ENCODE measurements around the gene VSTM4.

- TF ChIP-seq CTCF (IDR thresholded peaks at IDR 0.05) (no peak), USF2 (CRISPR knock-in tag; IDR thresholded peaks at IDR 0.05) (no peak)
Measured at GRCh38 chr10:48996329-48996728, 119.0 kb downstream of the VSTM4 start.

Measured in WTC11 (cell line).